GM23338 (cell line): Measurements from ENCODE around the gene CACNA1B. TPM values are rescaled to one million over a fixed set of nuclear protein-coding genes. Genes with fewer than 3 reads are reported as not detected.

Experiments
- ATAC-seq: fragments of 200-7000 bp; cut with Tn5 transposase; 3 replicates; pipeline ENCODE4 v1.9.1; 2020
- DNase-seq: peaks from one replicate; pipeline ENCODE4 v3.0.0-alpha.2; 2015; ENCODE audit warnings: low spot score
- H2AFZ ChIP-seq: fragments of 200-600 bp; sonication (generic); 2 replicates; pipeline ENCODE4 v1.8.0; 2016; ENCODE audit warnings: antibody characterized with exemption, mild to moderate bottlenecking, moderate library complexity
- H3F3A ChIP-seq: fragments of 200-600 bp; sonication (generic); replicated peaks from 2 replicates; pipeline ENCODE4 v1.8.0; 2017; ENCODE audit warnings: antibody characterized with exemption, mixed run types, low read depth
- H3K27ac ChIP-seq: fragments of 200-600 bp; sonication (generic); 2 replicates; pipeline ENCODE4 v1.6.1; 2016; ENCODE audit warnings: low read depth
- H3K27me3 ChIP-seq: fragments of 200-600 bp; sonication (generic); 2 replicates; pipeline ENCODE4 v1.8.0; 2016; ENCODE audit warnings: mild to moderate bottlenecking, mixed run types, moderate library complexity; ENCODE audit not compliant: insufficient read depth
- H3K36me3 ChIP-seq: fragments of 200-600 bp; sonication (generic); 2 replicates; pipeline ENCODE4 v1.8.0; 2016; ENCODE audit warnings: mild to moderate bottlenecking; ENCODE audit not compliant: insufficient read depth
- H3K4me1 ChIP-seq: fragments of 200-600 bp; sonication (generic); 2 replicates; pipeline ENCODE4 v1.8.0; 2016; ENCODE audit warnings: mild to moderate bottlenecking, moderate library complexity; ENCODE audit not compliant: insufficient read depth
- H3K4me2 ChIP-seq: fragments of 200-600 bp; sonication (generic); 2 replicates; pipeline ENCODE4 v1.7.1; 2017; ENCODE audit warnings: mixed run types
- H3K4me3 ChIP-seq: fragments of 200-600 bp; sonication (generic); 2 replicates; pipeline ENCODE4 v1.6.1; 2016; ENCODE audit warnings: mixed run types
- H3K79me2 ChIP-seq: fragments of 200-600 bp; sonication (generic); replicated peaks from 2 replicates; pipeline ENCODE4 v1.8.0; 2017; ENCODE audit warnings: mild to moderate bottlenecking; ENCODE audit not compliant: insufficient read depth
- H3K9me2 ChIP-seq: fragments of 200-600 bp; sonication (generic); 2 replicates; pipeline ENCODE4 v1.8.0; 2017; ENCODE audit not compliant: insufficient read depth
- H4K20me1 ChIP-seq: fragments of 200-600 bp; sonication (generic); replicated peaks from 2 replicates; pipeline ENCODE4 v1.8.0; 2017; ENCODE audit warnings: mild to moderate bottlenecking; ENCODE audit not compliant: insufficient read depth
- H3K27ac Mint-ChIP-seq: 2 replicates; pipeline ENCODE4 v1.8.0; 2020; ENCODE audit warnings: inconsistent platforms, mild to moderate bottlenecking, moderate library complexity, mixed read lengths
- H3K27me3 Mint-ChIP-seq: 3 replicates; pipeline ENCODE4 v1.8.0; 2022; ENCODE audit warnings: low read depth, mild to moderate bottlenecking, moderate library complexity, mixed read lengths, inconsistent platforms; ENCODE audit not compliant: insufficient read depth, poor library complexity
- H3K36me3 Mint-ChIP-seq: 3 replicates; pipeline ENCODE4 v1.8.0; 2021; ENCODE audit warnings: low read depth, mild to moderate bottlenecking, inconsistent platforms, moderate library complexity, mixed read lengths
- H3K4me1 Mint-ChIP-seq: 3 replicates; pipeline ENCODE4 v1.8.0; 2020; ENCODE audit warnings: mild to moderate bottlenecking, inconsistent platforms, mixed read lengths
- H3K4me3 Mint-ChIP-seq: 3 replicates; pipeline ENCODE4 v1.8.0; 2021; ENCODE audit warnings: moderate library complexity, mild to moderate bottlenecking, inconsistent platforms, mixed read lengths
- H3K9me3 Mint-ChIP-seq: 3 replicates; pipeline ENCODE4 v1.8.0; 2020; ENCODE audit warnings: moderate library complexity, mild to moderate bottlenecking, inconsistent platforms, mixed read lengths
- CREB1 ChIP-seq: fragments of 250-450 bp; sonication (Bioruptor Pico); IDR thresholded peaks from 2 replicates; pipeline ENCODE4 v1.5.0; 2020; ENCODE audit warnings: low read depth, mild to moderate bottlenecking, moderate library complexity
- EZH2 ChIP-seq: fragments of 200-600 bp; sonication (generic); IDR thresholded peaks from one replicate; pipeline ENCODE4 v1.8.0; 2017; ENCODE audit warnings: antibody characterized with exemption, mild to moderate bottlenecking, low read depth; ENCODE audit not compliant: unreplicated experiment
- EZH2phosphoT487 ChIP-seq: fragments of 200-600 bp; sonication (generic); IDR thresholded peaks from one replicate; pipeline ENCODE4 v1.8.1; 2018; ENCODE audit warnings: antibody characterized with exemption; ENCODE audit not compliant: unreplicated experiment
- JUNB ChIP-seq: IDR thresholded peaks from one replicate; pipeline ENCODE4 v1.6.1; 2016; ENCODE audit warnings: antibody characterized with exemption; ENCODE audit not compliant: unreplicated experiment
- NANOG ChIP-seq: IDR thresholded peaks from 2 replicates; pipeline ENCODE4 v1.6.1; 2016; ENCODE audit warnings: antibody characterized with exemption, borderline replicate concordance
- POLR2AphosphoS5 ChIP-seq: IDR thresholded peaks from 2 replicates; pipeline ENCODE4 v1.6.1; 2016; ENCODE audit warnings: antibody characterized with exemption, low read depth
- STAT1 ChIP-seq: IDR thresholded peaks from one replicate; pipeline ENCODE4 v1.6.1; 2016; ENCODE audit warnings: antibody characterized with exemption; ENCODE audit not compliant: unreplicated experiment
- ZNF114 ChIP-seq: fragments of 250-450 bp; sonication (Bioruptor Pico); IDR thresholded peaks from 2 replicates; pipeline ENCODE4 v1.5.0; 2020; ENCODE audit warnings: mild to moderate bottlenecking, moderate library complexity
- ZNF331 ChIP-seq: fragments of 250-450 bp; sonication (Bioruptor Pico); IDR thresholded peaks from 2 replicates; pipeline ENCODE4 v1.5.0; 2020; ENCODE audit warnings: low read depth, mild to moderate bottlenecking, moderate library complexity
- polyA plus RNA-seq: library from polyadenylated mRNA; unstranded; fragments of >200 nt; fragmentation: Nextera tagmentation; extraction: Ambion mirVana; gene quantifications from 2 replicates; pipeline ENCODE4 v1.2.1, GENCODE V29; 2016
- total RNA-seq: library from RNA; depleted of rRNA; stranded (reverse); fragments of >200 nt; shearing (Covaris generic); gene quantifications from 2 replicates; pipeline ENCODE4 v1.2.3, GENCODE V29; 2014
- TF ChIP-seq, protein P1 (sequence below): IDR thresholded peaks from one replicate; pipeline ENCODE4 v1.6.1; 2018; ENCODE audit warnings: antibody characterized with exemption; ENCODE audit not compliant: unreplicated experiment
- TF ChIP-seq, protein P2 (sequence below): fragments of 250-450 bp; sonication (Bioruptor Pico); IDR thresholded peaks from 2 replicates; pipeline ENCODE4 v1.5.0; 2020; ENCODE audit warnings: mild to moderate bottlenecking, moderate library complexity
- TF ChIP-seq, protein P3 (sequence below): IDR thresholded peaks from 2 replicates; pipeline ENCODE4 v1.6.1; 2016; ENCODE audit warnings: antibody characterized with exemption

CACNA1B gene
- total and polyA plus RNA-seq, 2 experiments from 2014 or later, result 1.1 to 10.4 TPM

DNA sequence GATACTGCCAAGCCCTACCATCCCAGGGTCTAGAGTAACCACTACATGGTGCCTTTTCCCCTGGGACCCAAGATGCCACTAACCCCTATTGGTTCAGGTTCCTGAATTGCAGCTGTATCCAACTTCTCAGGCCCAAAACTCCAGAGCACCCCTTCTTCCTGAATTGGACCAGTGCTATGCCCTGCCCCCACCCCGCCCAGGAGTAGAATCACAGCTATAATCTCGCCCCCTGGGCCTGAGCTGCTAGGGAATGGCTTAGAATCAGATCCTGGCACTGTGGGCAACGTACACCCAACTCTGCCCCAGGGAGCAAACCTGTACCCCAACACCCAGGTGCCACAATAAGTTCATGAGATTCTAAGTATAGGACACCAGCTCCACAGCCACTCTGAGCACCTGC, 206.3 kb downstream of the CACNA1B start (continued):
- TF ChIP-seq, protein P1, sequence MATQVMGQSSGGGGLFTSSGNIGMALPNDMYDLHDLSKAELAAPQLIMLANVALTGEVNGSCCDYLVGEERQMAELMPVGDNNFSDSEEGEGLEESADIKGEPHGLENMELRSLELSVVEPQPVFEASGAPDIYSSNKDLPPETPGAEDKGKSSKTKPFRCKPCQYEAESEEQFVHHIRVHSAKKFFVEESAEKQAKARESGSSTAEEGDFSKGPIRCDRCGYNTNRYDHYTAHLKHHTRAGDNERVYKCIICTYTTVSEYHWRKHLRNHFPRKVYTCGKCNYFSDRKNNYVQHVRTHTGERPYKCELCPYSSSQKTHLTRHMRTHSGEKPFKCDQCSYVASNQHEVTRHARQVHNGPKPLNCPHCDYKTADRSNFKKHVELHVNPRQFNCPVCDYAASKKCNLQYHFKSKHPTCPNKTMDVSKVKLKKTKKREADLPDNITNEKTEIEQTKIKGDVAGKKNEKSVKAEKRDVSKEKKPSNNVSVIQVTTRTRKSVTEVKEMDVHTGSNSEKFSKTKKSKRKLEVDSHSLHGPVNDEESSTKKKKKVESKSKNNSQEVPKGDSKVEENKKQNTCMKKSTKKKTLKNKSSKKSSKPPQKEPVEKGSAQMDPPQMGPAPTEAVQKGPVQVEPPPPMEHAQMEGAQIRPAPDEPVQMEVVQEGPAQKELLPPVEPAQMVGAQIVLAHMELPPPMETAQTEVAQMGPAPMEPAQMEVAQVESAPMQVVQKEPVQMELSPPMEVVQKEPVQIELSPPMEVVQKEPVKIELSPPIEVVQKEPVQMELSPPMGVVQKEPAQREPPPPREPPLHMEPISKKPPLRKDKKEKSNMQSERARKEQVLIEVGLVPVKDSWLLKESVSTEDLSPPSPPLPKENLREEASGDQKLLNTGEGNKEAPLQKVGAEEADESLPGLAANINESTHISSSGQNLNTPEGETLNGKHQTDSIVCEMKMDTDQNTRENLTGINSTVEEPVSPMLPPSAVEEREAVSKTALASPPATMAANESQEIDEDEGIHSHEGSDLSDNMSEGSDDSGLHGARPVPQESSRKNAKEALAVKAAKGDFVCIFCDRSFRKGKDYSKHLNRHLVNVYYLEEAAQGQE, result no peak
- TF ChIP-seq ZNF331 (no peak), JUNB (no peak)

DNA sequence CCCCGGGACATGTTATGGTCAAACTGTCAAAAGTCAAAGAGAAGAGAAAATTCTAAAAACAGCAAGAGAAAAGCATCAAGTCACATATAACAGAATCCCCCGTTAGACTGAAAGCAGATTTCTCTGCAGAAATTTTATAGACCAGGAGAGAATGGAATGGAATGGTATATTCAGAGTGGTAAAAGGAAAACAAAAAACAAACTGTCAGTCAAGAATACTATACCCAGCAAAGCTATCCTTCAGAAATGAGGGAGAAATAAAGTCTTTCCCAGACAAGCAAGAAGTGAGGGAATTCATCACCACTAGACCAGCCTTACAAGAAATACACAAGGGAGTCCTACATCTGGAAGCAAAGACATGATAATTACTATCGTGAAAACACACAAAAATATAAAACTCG, 208.0 kb downstream of the CACNA1B start:
- Mint-ChIP-seq H3K4me3 (no peak overlapping the region), H3K36me3 (peaks cover 85% of the 10 kb centered on the region)
- TF ChIP-seq, protein P1, result no peak
- TF ChIP-seq, protein P2, sequence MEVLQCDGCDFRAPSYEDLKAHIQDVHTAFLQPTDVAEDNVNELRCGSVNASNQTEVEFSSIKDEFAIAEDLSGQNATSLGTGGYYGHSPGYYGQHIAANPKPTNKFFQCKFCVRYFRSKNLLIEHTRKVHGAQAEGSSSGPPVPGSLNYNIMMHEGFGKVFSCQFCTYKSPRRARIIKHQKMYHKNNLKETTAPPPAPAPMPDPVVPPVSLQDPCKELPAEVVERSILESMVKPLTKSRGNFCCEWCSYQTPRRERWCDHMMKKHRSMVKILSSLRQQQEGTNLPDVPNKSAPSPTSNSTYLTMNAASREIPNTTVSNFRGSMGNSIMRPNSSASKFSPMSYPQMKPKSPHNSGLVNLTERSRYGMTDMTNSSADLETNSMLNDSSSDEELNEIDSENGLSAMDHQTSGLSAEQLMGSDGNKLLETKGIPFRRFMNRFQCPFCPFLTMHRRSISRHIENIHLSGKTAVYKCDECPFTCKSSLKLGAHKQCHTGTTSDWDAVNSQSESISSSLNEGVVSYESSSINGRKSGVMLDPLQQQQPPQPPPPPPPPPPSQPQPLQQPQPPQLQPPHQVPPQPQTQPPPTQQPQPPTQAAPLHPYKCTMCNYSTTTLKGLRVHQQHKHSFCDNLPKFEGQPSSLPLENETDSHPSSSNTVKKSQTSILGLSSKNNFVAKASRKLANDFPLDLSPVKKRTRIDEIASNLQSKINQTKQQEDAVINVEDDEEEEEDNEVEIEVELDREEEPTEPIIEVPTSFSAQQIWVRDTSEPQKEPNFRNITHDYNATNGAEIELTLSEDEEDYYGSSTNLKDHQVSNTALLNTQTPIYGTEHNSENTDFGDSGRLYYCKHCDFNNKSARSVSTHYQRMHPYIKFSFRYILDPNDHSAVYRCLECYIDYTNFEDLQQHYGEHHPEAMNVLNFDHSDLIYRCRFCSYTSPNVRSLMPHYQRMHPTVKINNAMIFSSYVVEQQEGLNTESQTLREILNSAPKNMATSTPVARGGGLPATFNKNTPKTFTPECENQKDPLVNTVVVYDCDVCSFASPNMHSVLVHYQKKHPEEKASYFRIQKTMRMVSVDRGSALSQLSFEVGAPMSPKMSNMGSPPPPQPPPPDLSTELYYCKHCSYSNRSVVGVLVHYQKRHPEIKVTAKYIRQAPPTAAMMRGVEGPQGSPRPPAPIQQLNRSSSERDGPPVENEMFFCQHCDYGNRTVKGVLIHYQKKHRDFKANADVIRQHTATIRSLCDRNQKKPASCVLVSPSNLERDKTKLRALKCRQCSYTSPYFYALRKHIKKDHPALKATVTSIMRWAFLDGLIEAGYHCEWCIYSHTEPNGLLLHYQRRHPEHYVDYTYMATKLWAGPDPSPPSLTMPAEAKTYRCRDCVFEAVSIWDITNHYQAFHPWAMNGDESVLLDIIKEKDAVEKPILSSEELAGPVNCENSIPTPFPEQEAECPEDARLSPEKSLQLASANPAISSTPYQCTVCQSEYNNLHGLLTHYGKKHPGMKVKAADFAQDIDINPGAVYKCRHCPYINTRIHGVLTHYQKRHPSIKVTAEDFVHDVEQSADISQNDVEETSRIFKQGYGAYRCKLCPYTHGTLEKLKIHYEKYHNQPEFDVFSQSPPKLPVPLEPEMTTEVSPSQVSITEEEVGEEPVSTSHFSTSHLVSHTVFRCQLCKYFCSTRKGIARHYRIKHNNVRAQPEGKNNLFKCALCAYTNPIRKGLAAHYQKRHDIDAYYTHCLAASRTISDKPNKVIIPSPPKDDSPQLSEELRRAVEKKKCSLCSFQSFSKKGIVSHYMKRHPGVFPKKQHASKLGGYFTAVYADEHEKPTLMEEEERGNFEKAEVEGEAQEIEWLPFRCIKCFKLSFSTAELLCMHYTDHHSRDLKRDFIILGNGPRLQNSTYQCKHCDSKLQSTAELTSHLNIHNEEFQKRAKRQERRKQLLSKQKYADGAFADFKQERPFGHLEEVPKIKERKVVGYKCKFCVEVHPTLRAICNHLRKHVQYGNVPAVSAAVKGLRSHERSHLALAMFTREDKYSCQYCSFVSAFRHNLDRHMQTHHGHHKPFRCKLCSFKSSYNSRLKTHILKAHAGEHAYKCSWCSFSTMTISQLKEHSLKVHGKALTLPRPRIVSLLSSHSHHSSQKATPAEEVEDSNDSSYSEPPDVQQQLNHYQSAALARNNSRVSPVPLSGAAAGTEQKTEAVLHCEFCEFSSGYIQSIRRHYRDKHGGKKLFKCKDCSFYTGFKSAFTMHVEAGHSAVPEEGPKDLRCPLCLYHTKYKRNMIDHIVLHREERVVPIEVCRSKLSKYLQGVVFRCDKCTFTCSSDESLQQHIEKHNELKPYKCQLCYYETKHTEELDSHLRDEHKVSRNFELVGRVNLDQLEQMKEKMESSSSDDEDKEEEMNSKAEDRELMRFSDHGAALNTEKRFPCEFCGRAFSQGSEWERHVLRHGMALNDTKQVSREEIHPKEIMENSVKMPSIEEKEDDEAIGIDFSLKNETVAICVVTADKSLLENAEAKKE (CRISPR knock-in tag), result no peak
- no peak for TF ChIP-seq ZNF331
- TF ChIP-seq NANOG, result no peak
- TF ChIP-seq EZH2, result no peak
- TF ChIP-seq, protein P3, sequence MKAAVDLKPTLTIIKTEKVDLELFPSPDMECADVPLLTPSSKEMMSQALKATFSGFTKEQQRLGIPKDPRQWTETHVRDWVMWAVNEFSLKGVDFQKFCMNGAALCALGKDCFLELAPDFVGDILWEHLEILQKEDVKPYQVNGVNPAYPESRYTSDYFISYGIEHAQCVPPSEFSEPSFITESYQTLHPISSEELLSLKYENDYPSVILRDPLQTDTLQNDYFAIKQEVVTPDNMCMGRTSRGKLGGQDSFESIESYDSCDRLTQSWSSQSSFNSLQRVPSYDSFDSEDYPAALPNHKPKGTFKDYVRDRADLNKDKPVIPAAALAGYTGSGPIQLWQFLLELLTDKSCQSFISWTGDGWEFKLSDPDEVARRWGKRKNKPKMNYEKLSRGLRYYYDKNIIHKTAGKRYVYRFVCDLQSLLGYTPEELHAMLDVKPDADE, result no peak
- TF ChIP-seq CREB1 (CRISPR knock-in tag), result no peak
- TF ChIP-seq ZNF114 (CRISPR knock-in tag), result no peak
- TF ChIP-seq POLR2AphosphoS5, result no peak
- TF ChIP-seq STAT1, result no peak
- no peak for TF ChIP-seq JUNB
- no peak for TF ChIP-seq EZH2phosphoT487

More for the DNA sequence above, 208.0 kb downstream of the CACNA1B start:
- ATAC-seq, result no peak
- Histone ChIP-seq H3K4me3 (no peak overlapping the region), H3K27ac (no peak overlapping the region), H3K27me3 (no peaks in the 10 kb centered on the region), H3K79me2 (no peaks in the 10 kb centered on the region), H3K4me1 (no peaks in the 10 kb centered on the region), H3K4me2 (no peak overlapping the region), H4K20me1 (no peaks in the 10 kb centered on the region), H3K9me2 (no peaks in the 10 kb centered on the region), H3K36me3 (peaks cover 4% of the 10 kb centered on the region; the same call in 1 of the 2 replicates), H3F3A (no peaks in the 10 kb centered on the region), H2AFZ (no peak overlapping the region)
- Mint-ChIP-seq H3K27me3 (peaks cover 2% of the 10 kb centered on the region), H3K4me1 (no peaks in the 10 kb centered on the region), H3K9me3 (peaks cover 67% of the 10 kb centered on the region), H3K27ac (no peak overlapping the region)
- no peak for DNase-seq
